Heart right ventricle (tissue), 16 donors: Measurements from ENCODE around the gene GLYATL1B. TPM values are rescaled to one million over a fixed set of nuclear protein-coding genes. Genes with fewer than 3 reads are reported as not detected.

Source experiments
- ATAC-seq, 8 donors: fragments of 200-7000 bp; cut with Tn5 transposase; one replicate each; pipeline ENCODE4 v1.9.1; 2020; ENCODE audit warnings: mild to moderate bottlenecking in 8 of 8, moderate library complexity in 8 of 8, moderate number of reproducible peaks in 1 of 8
- DNase-seq, 2 donors: peaks; one replicate each; pipeline ENCODE4 v3.0.0-alpha.2; 2020
- H3K27ac ChIP-seq, 10 donors: fragments of 200-600 bp; sonication (generic) in 2 of 10; one replicate each; pipeline versions ENCODE4 v1.5.0 to v1.8.0; 2020 to 2022; ENCODE audit warnings: mild to moderate bottlenecking in 3 of 10
- H3K27me3 ChIP-seq, 7 donors: fragments of 200-600 bp; one replicate each; pipeline ENCODE4 v1.8.0; 2021 to 2022; ENCODE audit warnings: mild to moderate bottlenecking in 2 of 7
- H3K36me3 ChIP-seq, 9 donors: fragments of 200-600 bp; sonication (generic) in 1 of 9; one replicate each; pipeline versions ENCODE4 v1.5.0 to v1.8.0; 2020 to 2022; ENCODE audit warnings: mild to moderate bottlenecking in 2 of 9
- H3K4me1 ChIP-seq, 9 donors: fragments of 200-600 bp; sonication (generic) in 1 of 9; one replicate each; pipeline versions ENCODE4 v1.5.0 to v1.8.0; 2020 to 2022; ENCODE audit warnings: mild to moderate bottlenecking in 4 of 9
- H3K4me3 ChIP-seq, 10 donors: fragments of 200-600 bp; sonication (generic) in 2 of 10; one replicate each; pipeline versions ENCODE4 v1.5.0 to v1.8.0; 2020 to 2022; ENCODE audit warnings: mild to moderate bottlenecking in 7 of 10, moderate library complexity in 2 of 10
- H3K9me3 ChIP-seq, 11 donors: fragments of 200-600 bp in 10 of 11; sonication (generic) in 2 of 11; one replicate each; pipeline versions ENCODE4 v1.5.0 to v1.8.0; 2013 to 2022; ENCODE audit warnings: mild to moderate bottlenecking in 2 of 11, control low read depth in 1 of 11, moderate library complexity in 1 of 11
- CTCF ChIP-seq, 9 donors: fragments of 200-600 bp; sonication (generic) in 2 of 9; IDR thresholded peaks; one replicate each; pipeline versions ENCODE4 v1.5.0 to v1.8.0; 2021 to 2022; ENCODE audit warnings: antibody characterized with exemption in 9 of 9, mild to moderate bottlenecking in 5 of 9, moderate library complexity in 1 of 9
- WGBS, 2 donors: extraction: QIAGEN DNeasy Blood & Tissue Kit; methylation state at CpG; one replicate each; pipeline ENCODE4 v1.1.7; 2013; ENCODE audit warnings: inconsistent platforms in 1 of 2; 5-methylcytosine and 5-hydroxymethylcytosine counted together
- intact Hi-C, 10 donors: fragments of 100-400 bp; cut with DNase I; formaldehyde crosslinking; loops; one replicate each; pipeline versions ENCODE4 v1.11.1 to v1.14.2; 2022
- polyA plus RNA-seq, 2 donors: library from polyadenylated mRNA; stranded (reverse); fragments of 200-250 nt; gene quantifications; one replicate each; pipeline ENCODE4 v1.2.3, GENCODE V29; 2013
- total RNA-seq, 10 donors: library from RNA; stranded (reverse); fragmentation: NEBNext Ultra II Directional in 3 of 10; extraction: Animal tissue kit (Norgen Biotek cat#: 25700) in 3 of 10; gene quantifications; one replicate each; pipeline versions ENCODE4 v1.2.1 to v1.2.4, GENCODE V29; 2021 to 2023
- donor health status: Arrhythmogenic right ventricular cardiomyopathy.
- donor health status: ischemic (EF 13 %, LVEDD 7.1; RV severe dilation, severe dysfunction).
- donor health status: healthy with polysubstance abuse.
- donor health status: DM: no; HTN: yes; CAD: no.
- donor health status: DM: no; HTN: no; CAD: no.
- donor health status: ischemic (EF 25% LVEDD 6.9; RV normal size, moderate dysfunction).
- donor health status: ischemic (EF 25% LVEDD 5.7; RV mildly dilated, moderate dysfunction).
- donor health status: healthy.
- donor health status: DM: yes; HTN: yes; CAD: no.
- donor health status: Ischemic cardiomyopathy.
- donor health status: ischemic (EF 35%, LVEDD 5.7; RV mildly dilated, moderate dysfunction).
- donor health status: nonischemic (EF 11% LVEDD 7.7; RV severe dilation, severe dysfunction).
- donor health status: DM: yes; HTN: yes; CAD: no.
- donor health status: PGD.
- donor health status: ischemic (EF 29% LVEDD 5.4; RV normal size, mild dysfunction).
- donor health status: nonischemic (EF 23%, LVEDD 6.1; RV moderate dilation, normal function).

Gene GLYATL1B
- total and polyA plus RNA-seq, 12 donors, result not detected

- peaks cover 0 to 44% (median 25%) of the 10 kb centered on the region in 9 donors for H3K4me1 ChIP-seq
- no peak overlapping the region for H3K27ac ChIP-seq
- H3K27me3 ChIP-seq, result no peaks in the 10 kb centered on the region
- no peaks in the 10 kb centered on the region for H3K9me3 ChIP-seq
- WGBS, 2 donors, result 92 to 94% methylated on average over 4 of the region's 4 CpGs
- H3K36me3 ChIP-seq, result peaks cover 0 to 16% (median 0%) of the 10 kb centered on the region in 9 donors
- ATAC-seq (no peak), DNase-seq (no peak)
- intact Hi-C loops, result loop anchor here in 5 of 10 donors (5.0 to 10.0 kb wide), 4 partner anchors 34 to 566 kb away; partner anchors contain the start of genes FAM111B (in 2 of the 5), LPXN (in 1 of the 5) and ZFP91 (in 1 of the 5)
- no peak for TF ChIP-seq CTCF (IDR thresholded peaks at IDR 0.05)
- no peak overlapping the region for H3K4me3 ChIP-seq
These were observed 55.1 kb downstream of the GLYATL1B start for GRCh38 chr11:59141191-59141590.

DNA sequence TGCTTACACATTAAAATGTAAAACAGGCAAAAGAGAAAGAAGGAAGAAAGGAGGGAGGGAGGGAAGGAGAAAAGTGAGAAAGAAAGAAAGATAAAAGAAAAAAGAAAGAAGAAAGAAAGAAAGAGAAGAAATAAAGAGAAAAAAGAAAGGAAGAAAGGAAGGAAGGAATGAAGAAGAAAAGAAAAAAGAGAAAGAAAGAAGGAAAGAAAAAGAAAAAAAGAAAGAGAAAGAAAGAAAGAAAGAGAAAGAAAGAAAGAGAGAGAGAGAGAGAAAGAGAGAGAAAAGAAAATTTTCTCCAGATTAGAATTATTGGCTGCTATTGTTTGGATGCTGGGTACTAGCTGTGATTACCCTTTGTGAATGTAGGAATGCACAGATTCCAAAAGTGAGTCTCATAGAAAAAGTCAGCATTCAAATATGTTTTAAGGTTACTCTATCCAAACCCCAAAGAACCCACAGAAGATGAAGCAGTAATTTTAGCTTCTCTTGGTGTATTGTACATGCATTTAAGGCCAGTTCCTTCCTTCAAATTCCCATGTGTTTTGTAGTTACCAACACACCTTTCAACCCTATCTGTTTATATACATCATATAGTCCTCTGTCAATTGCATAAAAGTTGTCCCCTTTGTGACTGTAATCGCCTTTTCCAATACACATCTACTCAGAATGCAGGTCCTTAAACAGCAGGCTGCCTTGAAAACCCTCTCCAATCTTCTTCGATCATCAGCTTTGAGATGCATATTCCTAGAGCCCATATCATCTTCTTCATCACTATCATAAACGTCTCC, 55.8 kb downstream of the GLYATL1B start:
- H3K4me1 ChIP-seq, result peaks cover 0 to 48% (median 25%) of the 10 kb centered on the region in 9 donors
- H3K9me3 ChIP-seq, result no peaks in the 10 kb centered on the region
- H3K4me3 ChIP-seq, result peak overlapping the region; percentile 20 to 86 (median 70)
- no peak for DNase-seq
- WGBS, 2 donors, result 9 to 11% methylated on average over 3 of the region's 3 CpGs
- no peaks in the 10 kb centered on the region for H3K27me3 ChIP-seq
- TF ChIP-seq CTCF (IDR thresholded peaks at IDR 0.05), result no peak
- no peak for ATAC-seq
- intact Hi-C loops, result loop anchor here in 6 of 10 donors (2.0 to 10.0 kb wide), 5 partner anchors 35 to 567 kb away; partner anchors contain the start of genes FAM111B (in 3 of the 6), LPXN (in 1 of the 6) and ZFP91 (in 1 of the 6)
- H3K27ac ChIP-seq, result peak overlapping the region; percentile 14 to 94 (median 87)
- peaks cover 0 to 16% (median 0%) of the 10 kb centered on the region in 9 donors for H3K36me3 ChIP-seq

GRCh38 chr11:59142530-59143507, 56.7 kb downstream of the GLYATL1B start, which contains the start of gene FAM111A:
TSS of gene FAM111A (plus strand) at chr11:59142856. CDS start at chr11:59148873, 6,017 bp downstream.
- ATAC-seq, result peak; percentile 93 to 97 (median 96)
- TF ChIP-seq CTCF (IDR thresholded peaks at IDR 0.05), result peak in 6 of 9 donors; percentile 5 to 52 (median 26)
- intact Hi-C loops, result loop anchor here in 6 of 10 donors (2.0 to 10.0 kb wide), 5 partner anchors 36 to 568 kb away; partner anchors contain the start of genes FAM111B (in 3 of the 6), LPXN (in 1 of the 6) and ZFP91 (in 1 of the 6)
- peaks cover 0 to 18% (median 0%) of the 10 kb centered on the region in 9 donors for H3K36me3 ChIP-seq
- peak within 1 kb of the TSS; percentile 44 to 94 (median 87) for H3K27ac ChIP-seq
- peak; percentile 86 to 90 for DNase-seq
- H3K4me3 ChIP-seq, result peak within 1 kb of the TSS; percentile 20 to 86 (median 70)
- WGBS, 2 donors, result 1% methylated on average over 50 of the region's 50 CpGs
- peaks cover 0 to 48% (median 25%) of the 10 kb centered on the region in 9 donors for H3K4me1 ChIP-seq
- H3K27me3 ChIP-seq, result no peaks in the 10 kb centered on the region
- no peaks in the 10 kb centered on the region for H3K9me3 ChIP-seq
